Ascending aorta (tissue), 2 donors: Measurements from ENCODE around the gene TMEM120A. TPM values are rescaled to one million over a fixed set of nuclear protein-coding genes. Genes with fewer than 3 reads are reported as not detected.

Experiments used
- DNase-seq, 2 donors: peaks; one replicate each; pipeline ENCODE4 v3.0.0-alpha.2; 2019; ENCODE audit warnings: low spot score in 2 of 2
- H3K27ac ChIP-seq, 2 donors: fragments of 200-600 bp; sonication (generic); one replicate each; pipeline ENCODE4 v1.5.1; 2016 to 2017; ENCODE audit warnings: mild to moderate bottlenecking in 1 of 2
- H3K27me3 ChIP-seq: fragments of 200-600 bp; sonication (generic); one replicate; pipeline ENCODE4 v1.5.1; 2017
- H3K36me3 ChIP-seq, 2 donors: fragments of 200-600 bp; sonication (generic); one replicate each; pipeline ENCODE4 v1.5.1; 2016
- H3K4me1 ChIP-seq, 2 donors: fragments of 200-600 bp; sonication (generic); one replicate each; pipeline ENCODE4 v1.5.1; 2016 to 2017; ENCODE audit warnings: mild to moderate bottlenecking in 1 of 2
- H3K4me3 ChIP-seq, 2 donors: fragments of 200-600 bp; sonication (generic); one replicate each; pipeline ENCODE4 v1.5.1; 2016 to 2017; ENCODE audit warnings: mild to moderate bottlenecking in 1 of 2
- H3K9me3 ChIP-seq, 2 donors: fragments of 200-600 bp; sonication (generic); one replicate each; pipeline ENCODE4 v1.5.1; 2016
- intact Hi-C: fragments of 100-400 bp; cut with DNase I; formaldehyde crosslinking; loops from one replicate; pipeline ENCODE4 v1.15.1; 2023
- total RNA-seq: library from RNA; depleted of rRNA; stranded (reverse); fragments of >200 nt; gene quantifications from one replicate; pipeline ENCODE4 v1.1.0, GENCODE V29; 2016
- TF ChIP-seq, protein P1 (sequence below), 3 experiments: fragments of 200-600 bp in 2 of 3; fragments of 450-650 bp in 1 of 3; sonication (generic) in 2 of 3; IDR thresholded peaks; one replicate each; pipeline ENCODE4 v1.5.1; 2016 to 2019; ENCODE audit warnings: antibody characterized with exemption in 3 of 3, mild to moderate bottlenecking in 1 of 3, moderate library complexity in 1 of 3

TMEM120A gene
- total RNA-seq, 1 donor from 2014 or later = 24.2 TPM

DNA sequence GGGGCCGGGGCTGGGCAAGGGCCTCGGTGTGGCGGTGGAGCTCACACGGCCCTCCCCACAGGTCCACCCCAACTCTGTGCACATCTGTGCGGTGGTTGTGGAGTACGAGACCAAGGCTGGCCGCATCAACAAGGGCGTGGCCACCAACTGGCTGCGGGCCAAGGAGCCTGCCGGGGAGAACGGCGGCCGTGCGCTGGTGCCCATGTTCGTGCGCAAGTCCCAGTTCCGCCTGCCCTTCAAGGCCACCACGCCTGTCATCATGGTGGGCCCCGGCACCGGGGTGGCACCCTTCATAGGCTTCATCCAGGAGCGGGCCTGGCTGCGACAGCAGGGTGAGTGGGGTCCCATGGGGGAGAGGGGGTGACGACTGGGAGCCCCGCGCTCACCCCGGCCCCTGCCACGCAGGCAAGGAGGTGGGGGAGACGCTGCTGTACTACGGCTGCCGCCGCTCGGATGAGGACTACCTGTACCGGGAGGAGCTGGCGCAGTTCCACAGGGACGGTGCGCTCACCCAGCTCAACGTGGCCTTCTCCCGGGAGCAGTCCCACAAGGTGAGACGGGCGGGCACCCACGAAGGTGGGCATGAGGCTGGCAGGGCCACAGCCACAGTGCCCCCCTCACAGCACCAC lies 8.8 kb downstream of the TMEM120A start:
- TF ChIP-seq, protein P1, sequence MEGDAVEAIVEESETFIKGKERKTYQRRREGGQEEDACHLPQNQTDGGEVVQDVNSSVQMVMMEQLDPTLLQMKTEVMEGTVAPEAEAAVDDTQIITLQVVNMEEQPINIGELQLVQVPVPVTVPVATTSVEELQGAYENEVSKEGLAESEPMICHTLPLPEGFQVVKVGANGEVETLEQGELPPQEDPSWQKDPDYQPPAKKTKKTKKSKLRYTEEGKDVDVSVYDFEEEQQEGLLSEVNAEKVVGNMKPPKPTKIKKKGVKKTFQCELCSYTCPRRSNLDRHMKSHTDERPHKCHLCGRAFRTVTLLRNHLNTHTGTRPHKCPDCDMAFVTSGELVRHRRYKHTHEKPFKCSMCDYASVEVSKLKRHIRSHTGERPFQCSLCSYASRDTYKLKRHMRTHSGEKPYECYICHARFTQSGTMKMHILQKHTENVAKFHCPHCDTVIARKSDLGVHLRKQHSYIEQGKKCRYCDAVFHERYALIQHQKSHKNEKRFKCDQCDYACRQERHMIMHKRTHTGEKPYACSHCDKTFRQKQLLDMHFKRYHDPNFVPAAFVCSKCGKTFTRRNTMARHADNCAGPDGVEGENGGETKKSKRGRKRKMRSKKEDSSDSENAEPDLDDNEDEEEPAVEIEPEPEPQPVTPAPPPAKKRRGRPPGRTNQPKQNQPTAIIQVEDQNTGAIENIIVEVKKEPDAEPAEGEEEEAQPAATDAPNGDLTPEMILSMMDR (IDR thresholded peaks at IDR 0.05) = no peak
- Histone ChIP-seq H3K36me3 (peaks cover 72 to 75% of the 10 kb centered on the region in 2 donors), H3K9me3 (no peaks in the 10 kb centered on the region), H3K27ac (no peak overlapping the region), H3K4me3 (no peak overlapping the region), H3K4me1 (peaks cover 6 to 11% of the 10 kb centered on the region in 2 donors), H3K27me3 (no peaks in the 10 kb centered on the region)
- DNase-seq = no peak
- intact Hi-C loops = no loop called here

DNA sequence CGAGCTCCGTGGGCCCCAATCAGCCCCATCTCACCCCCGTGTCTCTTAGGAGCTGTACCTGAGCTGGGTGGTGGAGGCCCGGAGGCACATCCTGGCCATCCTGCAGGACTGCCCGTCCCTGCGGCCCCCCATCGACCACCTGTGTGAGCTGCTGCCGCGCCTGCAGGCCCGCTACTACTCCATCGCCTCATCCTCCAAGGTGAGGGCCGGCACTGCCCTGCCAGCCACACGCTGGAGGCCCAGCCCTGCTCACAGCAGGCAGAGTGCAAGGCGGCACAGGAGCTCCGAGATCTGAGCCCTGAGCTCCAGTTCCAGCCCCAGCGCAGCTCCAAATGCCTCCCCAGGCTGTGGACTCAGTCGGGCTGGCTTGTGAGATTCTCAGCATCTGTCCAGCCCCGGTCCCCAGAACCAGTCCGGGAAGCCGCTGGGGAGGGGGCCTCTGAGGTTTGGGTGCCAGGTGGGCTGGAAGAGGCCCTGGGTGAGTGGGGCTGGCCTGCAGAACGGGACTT lies 9.3 kb downstream of the TMEM120A start:
- H3K27me3 ChIP-seq = no peaks in the 10 kb centered on the region
- no peak for DNase-seq
- intact Hi-C loops = no loop called here
- no peak overlapping the region for H3K27ac ChIP-seq
- no peak overlapping the region for H3K4me3 ChIP-seq
- H3K4me1 ChIP-seq = peaks cover 4 to 8% of the 10 kb centered on the region in 2 donors
- TF ChIP-seq, protein P1 (IDR thresholded peaks at IDR 0.05) = no peak
- H3K9me3 ChIP-seq = no peaks in the 10 kb centered on the region
- H3K36me3 ChIP-seq = peaks cover 78 to 81% of the 10 kb centered on the region in 2 donors

DNA sequence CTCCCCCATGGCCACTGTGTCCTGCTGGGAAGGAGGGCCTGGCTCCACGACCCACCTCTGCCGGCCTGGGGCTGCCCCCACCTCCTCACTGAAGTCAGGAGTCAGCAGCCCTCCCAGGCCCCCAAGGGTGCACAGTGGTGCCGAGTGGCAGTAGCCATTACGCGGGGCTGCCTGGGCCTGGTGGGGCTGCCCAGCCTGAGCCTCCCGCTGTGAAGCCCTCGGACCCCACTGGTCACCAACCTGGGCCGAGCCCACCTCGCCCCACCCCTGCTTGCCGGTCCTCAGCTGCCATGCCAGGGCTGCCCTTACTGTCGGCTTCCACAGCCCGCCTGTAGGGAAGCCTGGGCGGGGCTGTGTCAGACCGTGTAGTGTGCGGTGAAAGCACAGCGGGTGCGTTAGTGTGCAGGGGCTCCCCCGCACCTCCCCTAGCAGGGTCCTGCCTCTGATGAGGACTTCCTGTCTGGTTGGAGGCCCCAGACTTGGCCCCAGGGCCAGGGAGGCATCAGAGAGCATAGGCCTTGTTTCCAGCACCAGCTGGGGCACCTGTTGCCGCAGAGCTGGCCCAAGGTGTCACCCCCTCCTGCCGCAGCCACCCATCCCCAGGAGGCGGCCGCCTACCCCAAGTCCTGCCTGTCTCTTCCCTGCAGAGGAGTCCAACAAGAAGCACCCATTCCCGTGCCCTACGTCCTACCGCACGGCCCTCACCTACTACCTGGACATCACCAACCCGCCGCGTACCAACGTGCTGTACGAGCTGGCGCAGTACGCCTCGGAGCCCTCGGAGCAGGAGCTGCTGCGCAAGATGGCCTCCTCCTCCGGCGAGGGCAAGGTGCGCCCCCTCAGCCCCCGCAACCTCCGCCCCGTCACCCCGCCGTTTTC lies 10.0 kb downstream of the TMEM120A start:
- intact Hi-C loops = no loop called here
- Histone ChIP-seq H3K36me3 (peaks cover 82 to 88% of the 10 kb centered on the region in 2 donors), H3K4me1 (peaks cover 0 to 3% of the 10 kb centered on the region in 2 donors), H3K9me3 (no peaks in the 10 kb centered on the region), H3K27me3 (no peaks in the 10 kb centered on the region), H3K4me3 (no peak overlapping the region), H3K27ac (peak overlapping the region in 1 of 2 donors; percentile 22)
- DNase-seq = peak in 1 of 2 donors; percentile 62
- TF ChIP-seq, protein P1 (IDR thresholded peaks at IDR 0.05) = no peak

DNA sequence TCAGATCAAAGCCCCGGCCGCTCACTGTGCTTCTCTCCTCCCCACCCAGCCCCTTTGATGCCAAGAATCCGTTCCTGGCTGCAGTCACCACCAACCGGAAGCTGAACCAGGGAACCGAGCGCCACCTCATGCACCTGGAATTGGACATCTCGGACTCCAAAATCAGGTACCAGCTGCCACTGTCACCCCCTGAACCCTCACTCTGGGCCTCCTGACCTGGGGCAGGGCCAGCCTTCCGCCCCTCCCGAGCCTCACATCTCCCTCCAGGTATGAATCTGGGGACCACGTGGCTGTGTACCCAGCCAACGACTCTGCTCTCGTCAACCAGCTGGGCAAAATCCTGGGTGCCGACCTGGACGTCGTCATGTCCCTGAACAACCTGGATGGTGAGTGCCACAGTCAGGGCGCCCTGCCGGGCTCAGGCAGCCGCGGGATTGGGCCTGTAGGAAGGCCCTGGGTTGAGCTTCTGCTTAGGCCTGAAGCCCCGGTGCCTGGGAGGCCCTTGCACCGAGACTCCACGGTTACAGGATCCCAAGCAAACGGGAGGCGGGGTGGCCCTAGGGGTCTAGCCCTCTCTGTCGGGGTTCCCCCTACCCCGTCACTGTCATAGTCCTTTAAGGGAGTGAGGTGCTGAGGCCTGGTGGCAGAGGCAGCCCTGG lies 10.8 kb downstream of the TMEM120A start:
- Histone ChIP-seq H3K9me3 (no peaks in the 10 kb centered on the region), H3K27me3 (no peaks in the 10 kb centered on the region), H3K36me3 (peaks cover 82 to 90% of the 10 kb centered on the region in 2 donors), H3K4me1 (no peaks in the 10 kb centered on the region), H3K4me3 (no peak overlapping the region), H3K27ac (peak overlapping the region; percentile 22 to 49)
- DNase-seq = peak in 1 of 2 donors; percentile 58
- intact Hi-C loops = no loop called here
- TF ChIP-seq, protein P1 (IDR thresholded peaks at IDR 0.05) = no peak

DNA sequence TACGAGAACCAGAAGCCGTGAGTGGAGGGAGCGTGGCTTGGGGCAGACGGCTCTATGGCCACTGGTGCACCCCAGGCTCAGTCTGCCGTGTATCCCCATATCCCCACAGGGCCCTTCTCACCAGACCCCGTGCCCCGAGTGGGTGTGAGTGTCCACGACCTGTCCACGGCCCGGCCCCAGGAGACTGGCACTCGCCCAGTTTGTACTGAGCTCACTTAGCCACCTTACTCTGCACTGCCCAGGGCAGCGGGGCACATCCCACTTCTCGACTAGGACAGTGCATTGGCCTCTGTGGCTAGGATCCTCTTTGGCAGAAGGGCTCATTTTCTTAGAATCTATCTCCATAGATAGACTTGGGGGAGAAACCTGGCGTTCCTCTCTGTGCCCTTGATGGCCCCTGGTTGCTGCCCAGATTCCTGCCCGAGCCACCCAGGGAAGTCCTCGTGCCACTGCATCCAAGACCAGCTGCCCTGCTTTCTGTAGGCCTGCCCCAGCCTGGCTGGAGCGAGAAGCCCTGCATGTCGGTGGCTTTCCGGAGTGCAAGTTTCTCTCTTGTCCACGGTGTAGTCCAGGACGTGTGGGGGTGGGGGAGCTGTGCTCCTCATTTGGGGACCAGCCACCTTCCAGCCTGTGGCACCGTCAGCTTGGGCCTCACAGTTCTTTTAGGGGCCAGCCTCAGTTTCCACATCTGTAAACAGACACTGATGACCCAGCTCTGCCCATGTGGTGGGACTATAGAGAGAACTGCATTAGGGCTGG lies 11.9 kb downstream of the TMEM120A start:
- TF ChIP-seq, protein P1 (IDR thresholded peaks at IDR 0.05) = no peak
- Histone ChIP-seq H3K4me1 (no peaks in the 10 kb centered on the region), H3K27me3 (no peaks in the 10 kb centered on the region), H3K27ac (peak overlapping the region in 1 of 2 donors; percentile 7), H3K4me3 (no peak overlapping the region), H3K9me3 (no peaks in the 10 kb centered on the region), H3K36me3 (peaks cover 75 to 82% of the 10 kb centered on the region in 2 donors)
- intact Hi-C loops = no loop called here
- DNase-seq = no peak
